SU-DHL-6 (cell line): ENCODE measurements around the gene TNIK.

Experiments used
- H2AFZ ChIP-seq: fragments of 200-600 bp; sonication (generic); 2 replicates; pipeline ENCODE4 v1.6.1; 2014; ENCODE audit warnings: low read depth, mild to moderate bottlenecking, moderate library complexity, mixed read lengths, antibody characterized with exemption, low read length; ENCODE audit not compliant: severe bottlenecking
- H3F3A ChIP-seq: fragments of 200-600 bp; shearing (Covaris generic); 2 replicates; pipeline ENCODE4 v1.6.0; 2016; ENCODE audit warnings: antibody characterized with exemption, mild to moderate bottlenecking; ENCODE audit not compliant: insufficient read depth
- H3K27ac ChIP-seq: fragments of 200-600 bp; sonication (generic); 2 replicates; pipeline ENCODE4 v1.5.1; 2016; ENCODE audit warnings: low read depth, mild to moderate bottlenecking, low read length, moderate library complexity, mixed read lengths
- H3K27me3 ChIP-seq: fragments of 200-600 bp; sonication (generic), shearing (Covaris generic); 2 replicates; pipeline ENCODE4 v1.6.0; 2014; ENCODE audit warnings: mild to moderate bottlenecking, low read length
- H3K36me3 ChIP-seq: fragments of 200-600 bp; sonication (generic); 2 replicates; pipeline ENCODE4 v1.6.1; 2014; ENCODE audit warnings: mild to moderate bottlenecking, low read length, mixed read lengths
- H3K4me2 ChIP-seq: fragments of 300-600, 200-600 bp; shearing (Covaris generic), sonication (generic); 2 replicates; pipeline ENCODE4 v1.6.0; 2014; ENCODE audit warnings: low read length, low read depth, mild to moderate bottlenecking; ENCODE audit not compliant: poor library complexity, severe bottlenecking
- H3K4me3 ChIP-seq: fragments of 200-600 bp; sonication (generic); 2 replicates; pipeline ENCODE4 v1.5.1; 2014; ENCODE audit warnings: antibody characterized with exemption, low read length, mild to moderate bottlenecking, mixed read lengths; ENCODE audit not compliant: insufficient read depth, poor library complexity, severe bottlenecking
- H3K79me2 ChIP-seq: fragments of 200-600 bp; sonication (generic); 2 replicates; pipeline ENCODE4 v1.6.1; 2014; ENCODE audit warnings: mild to moderate bottlenecking, low read length, moderate library complexity; ENCODE audit not compliant: insufficient read depth
- H3K9ac ChIP-seq: fragments of 200-600 bp; sonication (generic); 2 replicates; pipeline ENCODE4 v1.7.0; 2014; ENCODE audit warnings: mild to moderate bottlenecking, low read length
- H3K9me2 ChIP-seq: fragments of 200-600 bp; sonication (generic); replicated peaks from 2 replicates; pipeline ENCODE4 v1.6.1; 2014; ENCODE audit warnings: low read length; ENCODE audit not compliant: insufficient read depth
- H3K9me3 ChIP-seq: fragments of 200-600 bp; sonication (generic); 2 replicates; pipeline ENCODE4 v1.6.1; 2014; ENCODE audit warnings: low read length, mixed read lengths; ENCODE audit not compliant: insufficient read depth
- H4K20me1 ChIP-seq: fragments of 200-600 bp; sonication (generic); 2 replicates; pipeline ENCODE4 v1.6.1; 2014; ENCODE audit warnings: low read depth, mild to moderate bottlenecking, antibody characterized with exemption, low read length, moderate library complexity, mixed read lengths
- EZH2phosphoT487 ChIP-seq: fragments of 200-600 bp; sonication (generic), shearing (Covaris generic); conservative IDR thresholded peaks from 2 replicates; pipeline ENCODE4 v1.6.1; 2018; ENCODE audit warnings: mild to moderate bottlenecking, antibody characterized with exemption, low read length, moderate library complexity, mixed read lengths
- TF ChIP-seq, protein P1 (sequence below): fragments of 200-600 bp; sonication (generic); IDR thresholded peaks from one replicate; pipeline ENCODE4 v1.5.1; 2017; ENCODE audit warnings: antibody characterized with exemption, mild to moderate bottlenecking, low read length, moderate library complexity; ENCODE audit not compliant: insufficient read depth, poor library complexity, severe bottlenecking

Gene TNIK

DNA sequence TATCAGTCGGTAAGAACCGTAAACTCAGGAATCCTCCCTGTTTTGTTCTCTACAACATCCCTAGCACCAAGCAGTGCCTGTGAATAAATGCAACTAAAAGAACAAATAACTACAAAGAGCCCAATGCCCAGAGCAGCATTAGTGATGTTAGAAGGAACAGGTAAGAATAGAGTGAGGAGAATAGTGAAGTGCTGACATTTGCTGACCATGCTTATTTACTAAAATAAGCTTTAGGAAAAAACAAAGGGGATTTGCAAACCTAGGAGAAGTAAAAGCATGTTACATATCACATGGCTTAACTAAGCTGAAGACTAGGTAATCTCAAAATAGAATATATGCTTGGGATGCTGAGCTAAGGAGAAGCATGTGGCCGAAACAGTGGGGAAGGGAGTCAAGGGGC, 247.6 kb downstream of the TNIK start:
- Histone ChIP-seq H3K27me3 (no peaks in the 10 kb centered on the region), H3K4me3 (no peak overlapping the region), H3F3A (no peaks in the 10 kb centered on the region), H3K27ac (no peak overlapping the region), H3K79me2 (no peaks in the 10 kb centered on the region), H3K9me3 (no peaks in the 10 kb centered on the region), H2AFZ (no peak overlapping the region), H3K36me3 (no peaks in the 10 kb centered on the region), H4K20me1 (no peaks in the 10 kb centered on the region), H3K4me2 (no peak overlapping the region), H3K9ac (no peak overlapping the region), H3K9me2 (no peaks in the 10 kb centered on the region)
- TF ChIP-seq, protein P1, sequence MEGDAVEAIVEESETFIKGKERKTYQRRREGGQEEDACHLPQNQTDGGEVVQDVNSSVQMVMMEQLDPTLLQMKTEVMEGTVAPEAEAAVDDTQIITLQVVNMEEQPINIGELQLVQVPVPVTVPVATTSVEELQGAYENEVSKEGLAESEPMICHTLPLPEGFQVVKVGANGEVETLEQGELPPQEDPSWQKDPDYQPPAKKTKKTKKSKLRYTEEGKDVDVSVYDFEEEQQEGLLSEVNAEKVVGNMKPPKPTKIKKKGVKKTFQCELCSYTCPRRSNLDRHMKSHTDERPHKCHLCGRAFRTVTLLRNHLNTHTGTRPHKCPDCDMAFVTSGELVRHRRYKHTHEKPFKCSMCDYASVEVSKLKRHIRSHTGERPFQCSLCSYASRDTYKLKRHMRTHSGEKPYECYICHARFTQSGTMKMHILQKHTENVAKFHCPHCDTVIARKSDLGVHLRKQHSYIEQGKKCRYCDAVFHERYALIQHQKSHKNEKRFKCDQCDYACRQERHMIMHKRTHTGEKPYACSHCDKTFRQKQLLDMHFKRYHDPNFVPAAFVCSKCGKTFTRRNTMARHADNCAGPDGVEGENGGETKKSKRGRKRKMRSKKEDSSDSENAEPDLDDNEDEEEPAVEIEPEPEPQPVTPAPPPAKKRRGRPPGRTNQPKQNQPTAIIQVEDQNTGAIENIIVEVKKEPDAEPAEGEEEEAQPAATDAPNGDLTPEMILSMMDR: no peak
- no peak for TF ChIP-seq EZH2phosphoT487

DNA sequence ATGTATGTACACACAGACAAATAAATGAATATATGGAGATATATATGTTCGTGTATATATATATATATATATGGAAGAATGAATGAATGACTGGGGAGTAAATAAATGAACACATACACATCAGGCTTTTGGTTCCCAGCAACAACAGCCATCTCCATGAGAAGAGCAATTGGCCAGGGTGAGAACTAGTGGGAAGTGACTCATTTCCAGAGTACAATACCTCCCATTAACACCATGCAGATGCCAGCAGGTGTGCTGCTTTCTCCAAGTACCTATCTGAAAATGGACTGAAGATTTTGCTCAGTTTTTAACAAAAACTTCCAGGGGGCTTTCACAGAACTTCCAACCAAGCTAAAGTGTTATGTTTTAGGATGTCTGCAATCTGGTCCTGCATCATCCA, 253.9 kb downstream of the TNIK start:
- Histone ChIP-seq H3K9ac (no peak overlapping the region), H3K79me2 (no peaks in the 10 kb centered on the region), H3K4me3 (no peak overlapping the region), H3K9me3 (no peaks in the 10 kb centered on the region), H4K20me1 (no peaks in the 10 kb centered on the region), H3K27me3 (no peaks in the 10 kb centered on the region), H3F3A (no peaks in the 10 kb centered on the region), H3K27ac (no peak overlapping the region), H3K36me3 (no peaks in the 10 kb centered on the region), H3K4me2 (no peak overlapping the region), H2AFZ (no peak overlapping the region), H3K9me2 (no peaks in the 10 kb centered on the region)
- TF ChIP-seq, protein P1: no peak
- TF ChIP-seq EZH2phosphoT487: no peak

DNA sequence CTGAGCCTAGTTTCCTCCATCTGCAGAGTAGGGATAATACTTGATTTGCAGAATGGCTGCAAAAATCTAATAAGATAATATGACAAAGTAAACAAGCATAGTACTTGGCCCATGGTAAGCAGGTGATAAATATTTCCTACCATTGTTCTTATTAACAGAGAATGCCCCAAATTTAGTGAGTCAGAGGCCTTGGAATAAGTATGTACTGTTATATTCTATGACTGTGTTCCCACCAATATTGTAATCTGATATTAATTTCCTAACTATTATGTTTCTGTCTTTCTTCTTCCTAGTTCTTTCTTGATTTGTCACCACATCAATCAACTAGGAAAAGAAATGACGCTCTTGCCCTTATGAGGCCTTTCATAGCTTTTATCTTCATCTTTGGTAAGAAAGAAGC, 255.3 kb downstream of the TNIK start:
- no peak overlapping the region for H3K27ac ChIP-seq
- no peaks in the 10 kb centered on the region for H3K79me2 ChIP-seq

More for the DNA sequence above, 255.3 kb downstream of the TNIK start:
- Histone ChIP-seq H2AFZ (no peak overlapping the region), H3K27me3 (no peaks in the 10 kb centered on the region), H4K20me1 (no peaks in the 10 kb centered on the region), H3K9me3 (no peaks in the 10 kb centered on the region), H3F3A (no peaks in the 10 kb centered on the region), H3K36me3 (no peaks in the 10 kb centered on the region), H3K4me3 (no peak overlapping the region), H3K9me2 (no peaks in the 10 kb centered on the region), H3K4me2 (no peak overlapping the region), H3K9ac (no peak overlapping the region)
- no peak for TF ChIP-seq EZH2phosphoT487
- TF ChIP-seq, protein P1: no peak
